PFSK-1 (cell line): Measurements from ENCODE around the gene RNFT2.

Experiments
- FOXP2 ChIP-seq: optimal IDR thresholded peaks from 2 replicates; pipeline ENCODE3; 2011; ENCODE audit warnings: borderline replicate concordance, control low read depth, inconsistent platforms; ENCODE audit not compliant: insufficient read depth; ENCODE audit errors: extremely low read length, extremely low read depth
- POLR2AphosphoS5 ChIP-seq: IDR thresholded peaks from 2 replicates; pipeline ENCODE4 v1.6.1; 2012; ENCODE audit warnings: low read depth, mild to moderate bottlenecking, control low read depth, low read length, moderate library complexity
- SIN3A ChIP-seq: IDR thresholded peaks from 2 replicates; pipeline ENCODE4 v1.6.1; 2012; ENCODE audit warnings: mild to moderate bottlenecking, low read length, moderate library complexity, borderline replicate concordance; ENCODE audit not compliant: insufficient read depth
- TAF1 ChIP-seq: IDR thresholded peaks from 2 replicates; pipeline ENCODE4 v1.6.1; 2012; ENCODE audit warnings: low read length, control low read depth, borderline replicate concordance; ENCODE audit not compliant: insufficient read depth
- TF ChIP-seq, protein P1 (sequence below), 2 experiments: IDR thresholded peaks; 2 replicates each; pipeline versions ENCODE4 v1.6.1 to v1.8.0; 2011 to 2012; ENCODE audit warnings: low read depth in 2 of 2, low read length in 2 of 2, control low read depth in 1 of 2, inconsistent platforms in 1 of 2, mild to moderate bottlenecking in 1 of 2, moderate library complexity in 1 of 2; ENCODE audit not compliant: insufficient read depth in 1 of 2

RNFT2 gene

DNA sequence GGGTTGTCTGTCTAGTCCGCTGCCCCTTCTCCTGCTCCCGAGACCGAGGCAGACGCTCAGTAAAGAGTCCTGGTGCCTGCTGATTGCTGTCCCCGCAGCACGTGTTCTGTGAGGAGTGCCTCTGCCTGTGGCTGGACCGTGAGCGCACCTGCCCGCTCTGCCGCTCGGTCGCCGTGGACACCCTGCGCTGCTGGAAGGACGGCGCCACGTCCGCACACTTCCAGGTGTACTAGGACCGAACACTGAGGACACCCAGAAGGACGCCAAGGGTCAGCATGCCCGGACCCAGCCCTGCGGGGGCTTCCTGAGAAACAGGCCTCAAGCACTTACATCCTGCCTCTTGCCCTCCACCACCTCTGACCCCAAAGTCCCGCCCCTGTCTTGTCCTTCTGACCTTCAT lies 111.1 kb downstream of the RNFT2 start:
- TF ChIP-seq, protein P1, sequence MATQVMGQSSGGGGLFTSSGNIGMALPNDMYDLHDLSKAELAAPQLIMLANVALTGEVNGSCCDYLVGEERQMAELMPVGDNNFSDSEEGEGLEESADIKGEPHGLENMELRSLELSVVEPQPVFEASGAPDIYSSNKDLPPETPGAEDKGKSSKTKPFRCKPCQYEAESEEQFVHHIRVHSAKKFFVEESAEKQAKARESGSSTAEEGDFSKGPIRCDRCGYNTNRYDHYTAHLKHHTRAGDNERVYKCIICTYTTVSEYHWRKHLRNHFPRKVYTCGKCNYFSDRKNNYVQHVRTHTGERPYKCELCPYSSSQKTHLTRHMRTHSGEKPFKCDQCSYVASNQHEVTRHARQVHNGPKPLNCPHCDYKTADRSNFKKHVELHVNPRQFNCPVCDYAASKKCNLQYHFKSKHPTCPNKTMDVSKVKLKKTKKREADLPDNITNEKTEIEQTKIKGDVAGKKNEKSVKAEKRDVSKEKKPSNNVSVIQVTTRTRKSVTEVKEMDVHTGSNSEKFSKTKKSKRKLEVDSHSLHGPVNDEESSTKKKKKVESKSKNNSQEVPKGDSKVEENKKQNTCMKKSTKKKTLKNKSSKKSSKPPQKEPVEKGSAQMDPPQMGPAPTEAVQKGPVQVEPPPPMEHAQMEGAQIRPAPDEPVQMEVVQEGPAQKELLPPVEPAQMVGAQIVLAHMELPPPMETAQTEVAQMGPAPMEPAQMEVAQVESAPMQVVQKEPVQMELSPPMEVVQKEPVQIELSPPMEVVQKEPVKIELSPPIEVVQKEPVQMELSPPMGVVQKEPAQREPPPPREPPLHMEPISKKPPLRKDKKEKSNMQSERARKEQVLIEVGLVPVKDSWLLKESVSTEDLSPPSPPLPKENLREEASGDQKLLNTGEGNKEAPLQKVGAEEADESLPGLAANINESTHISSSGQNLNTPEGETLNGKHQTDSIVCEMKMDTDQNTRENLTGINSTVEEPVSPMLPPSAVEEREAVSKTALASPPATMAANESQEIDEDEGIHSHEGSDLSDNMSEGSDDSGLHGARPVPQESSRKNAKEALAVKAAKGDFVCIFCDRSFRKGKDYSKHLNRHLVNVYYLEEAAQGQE (IDR thresholded peaks at IDR 0.05; ENCODE audit: insufficient read depth in 1 of 2, low read depth in 2 of 2, low read length in 2 of 2) = no peak
- TF ChIP-seq TAF1 (no peak), FOXP2 (no peak), SIN3A (no peak), POLR2AphosphoS5 (no peak)

- no peak for TF ChIP-seq SIN3A
- TF ChIP-seq, protein P1 (IDR thresholded peaks at IDR 0.05; ENCODE audit: insufficient read depth in 1 of 2, low read depth in 2 of 2, low read length in 2 of 2) = no peak
- TF ChIP-seq POLR2AphosphoS5 = no peak
These were observed 114.2 kb downstream of the RNFT2 start for GRCh38 chr12:116852303-116852702.

GRCh38 chr12:116853507-116853906 lies 115.4 kb downstream of the RNFT2 start:
- TF ChIP-seq SIN3A = no peak
- no peak for TF ChIP-seq FOXP2
- no peak for TF ChIP-seq TAF1
- TF ChIP-seq, protein P1 (IDR thresholded peaks at IDR 0.05; ENCODE audit: insufficient read depth in 1 of 2, low read depth in 2 of 2, low read length in 2 of 2) = no peak
- TF ChIP-seq POLR2AphosphoS5 = no peak

GRCh38 chr12:116855744-116856470 lies 117.8 kb downstream of the RNFT2 start:
- TF ChIP-seq FOXP2 (no peak), SIN3A (no peak), TAF1 (no peak), POLR2AphosphoS5 (no peak)
- TF ChIP-seq, protein P1 (IDR thresholded peaks at IDR 0.05; ENCODE audit: insufficient read depth in 1 of 2, low read depth in 2 of 2, low read length in 2 of 2) = no peak

DNA sequence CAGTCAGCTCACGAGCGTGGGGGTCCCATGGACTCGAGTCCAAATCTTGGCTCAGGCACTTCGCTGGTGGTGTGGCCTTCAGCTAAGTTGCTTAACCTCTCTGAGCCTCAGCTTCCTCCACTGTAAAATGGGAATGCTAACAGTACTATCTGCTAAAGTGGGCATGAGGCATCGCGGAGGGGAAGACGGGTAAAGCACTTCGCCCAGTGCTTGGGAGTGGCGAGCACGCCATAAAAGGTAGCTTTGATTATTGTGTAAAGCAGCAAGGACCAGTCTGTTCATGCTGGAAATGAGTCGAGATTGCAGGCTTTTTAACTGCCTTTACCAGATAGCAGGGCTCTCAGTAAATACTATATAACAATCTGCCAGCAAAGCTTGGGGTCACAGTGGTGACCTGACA lies 118.6 kb downstream of the RNFT2 start:
- TF ChIP-seq TAF1 (no peak), SIN3A (no peak), POLR2AphosphoS5 (no peak), FOXP2 (no peak)
- TF ChIP-seq, protein P1 (IDR thresholded peaks at IDR 0.05; ENCODE audit: insufficient read depth in 1 of 2, low read depth in 2 of 2, low read length in 2 of 2) = no peak
